ENCODE results near the gene HHAT.
A peak's percentile ranks its signal among the peaks of the same experiment; 100 is the strongest.

HHAT gene

DNA sequence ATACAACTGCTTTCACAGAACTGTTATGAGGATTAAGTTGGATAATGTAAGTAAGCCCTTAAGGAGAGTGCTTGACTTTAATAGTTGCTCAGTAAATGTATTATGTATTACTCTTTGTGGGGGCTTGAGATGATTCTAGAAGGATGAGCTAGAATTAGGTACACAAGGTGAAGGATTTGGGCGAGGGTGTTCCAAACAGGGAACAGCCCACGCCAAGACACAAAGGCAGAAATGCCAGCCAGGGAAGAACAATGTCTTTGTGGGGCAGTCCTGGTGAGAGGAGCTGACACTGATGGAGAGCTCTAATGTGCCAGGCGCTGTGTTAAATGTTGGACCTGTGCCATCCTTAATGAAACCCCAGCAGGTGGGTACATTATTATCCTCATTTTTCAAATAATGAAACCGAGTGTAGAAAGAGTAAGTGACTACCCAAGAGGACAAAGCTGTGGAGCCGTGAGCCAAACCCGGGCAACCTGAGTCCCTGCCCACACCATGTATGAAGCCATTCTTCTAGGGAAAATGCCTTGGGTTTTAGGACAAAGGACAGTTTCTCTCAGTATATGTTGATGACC lies 362.4 kb downstream of the HHAT start:
- no peak for DNase-seq

- peak in 1 of 2 experiments; percentile 23 for DNase-seq
Measured at GRCh38 chr1:210692796-210693195, 364.1 kb downstream of the HHAT start.

DNA sequence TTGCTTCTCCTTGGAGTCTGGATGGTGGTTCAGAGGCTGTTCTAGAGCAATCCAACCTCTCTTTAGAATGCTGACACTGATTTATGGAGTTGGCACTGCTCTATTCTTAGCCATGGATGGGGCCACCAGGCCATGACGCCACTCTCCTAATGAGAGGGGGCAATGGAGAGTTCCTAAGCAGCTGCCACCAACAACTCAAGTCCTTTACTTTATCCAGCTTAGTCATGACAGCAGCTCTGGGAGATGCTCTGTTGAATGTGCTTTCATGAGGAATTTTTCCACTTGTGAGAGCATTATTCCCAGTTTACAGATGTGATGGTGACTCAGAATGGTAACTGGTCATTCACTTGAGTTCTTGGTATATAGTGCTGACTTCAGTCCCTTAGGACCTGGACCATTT lies 366.3 kb downstream of the HHAT start:
- no peak for DNase-seq

- no peak for DNase-seq
Measured at GRCh38 chr1:210696709-210697108, 368.0 kb downstream of the HHAT start.

GRCh38 chr1:210697185-210697584 lies 368.5 kb downstream of the HHAT start:
- DNase-seq = no peak

DNA sequence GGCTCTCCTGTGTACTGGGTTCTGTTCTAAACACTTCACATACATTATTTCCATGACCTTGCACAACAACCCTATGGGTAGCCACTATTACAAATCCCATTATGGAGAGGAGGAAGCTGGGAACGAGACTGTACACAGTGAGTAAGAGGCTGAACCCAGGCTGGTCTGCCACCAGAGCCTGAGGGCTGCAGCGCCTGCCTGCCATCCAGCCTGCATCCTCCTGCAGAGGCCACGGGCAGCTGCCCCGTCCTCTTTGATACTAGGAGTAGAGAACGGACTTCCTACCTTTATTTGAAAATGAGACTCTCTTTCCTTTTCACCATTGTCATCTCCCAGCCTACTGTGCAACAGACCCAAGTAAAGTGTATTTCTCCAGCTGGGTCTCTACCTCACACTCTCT lies 370.0 kb downstream of the HHAT start:
- no peak for DNase-seq

GRCh38 chr1:210700083-210700482 lies 371.4 kb downstream of the HHAT start:
- no peak for DNase-seq

GRCh38 chr1:210700511-210700910 lies 371.8 kb downstream of the HHAT start:
- no peak for DNase-seq

DNA sequence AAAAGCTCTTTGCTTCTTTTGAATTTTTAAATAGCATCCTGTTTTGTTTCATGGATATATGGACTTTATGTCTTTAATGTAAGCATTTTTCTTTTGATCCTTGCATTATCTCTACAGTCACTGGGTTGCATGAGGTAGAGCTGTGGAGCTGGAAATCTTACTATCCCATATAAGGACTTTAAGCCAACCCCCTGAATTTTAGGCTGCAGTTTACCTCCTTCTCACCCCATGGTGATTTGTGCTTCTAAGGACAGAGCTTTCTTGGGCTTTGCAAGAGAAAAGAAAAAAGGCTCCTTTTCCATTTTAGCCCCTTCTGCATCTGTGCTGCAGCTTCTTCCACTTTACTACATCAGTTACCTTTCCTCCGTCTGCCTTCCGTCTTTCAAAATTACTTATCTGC lies 373.8 kb downstream of the HHAT start:
- DNase-seq = no peak

- no peak for DNase-seq
Measured at GRCh38 chr1:210703593-210703992, 374.9 kb downstream of the HHAT start.

- DNase-seq = no peak
Measured at GRCh38 chr1:210705086-210705485, 376.4 kb downstream of the HHAT start.

- no peak for DNase-seq
Measured at GRCh38 chr1:210706246-210706645, 377.5 kb downstream of the HHAT start.

GRCh38 chr1:210707300-210708240 lies 378.9 kb downstream of the HHAT start:
- DNase-seq = no peak

DNA sequence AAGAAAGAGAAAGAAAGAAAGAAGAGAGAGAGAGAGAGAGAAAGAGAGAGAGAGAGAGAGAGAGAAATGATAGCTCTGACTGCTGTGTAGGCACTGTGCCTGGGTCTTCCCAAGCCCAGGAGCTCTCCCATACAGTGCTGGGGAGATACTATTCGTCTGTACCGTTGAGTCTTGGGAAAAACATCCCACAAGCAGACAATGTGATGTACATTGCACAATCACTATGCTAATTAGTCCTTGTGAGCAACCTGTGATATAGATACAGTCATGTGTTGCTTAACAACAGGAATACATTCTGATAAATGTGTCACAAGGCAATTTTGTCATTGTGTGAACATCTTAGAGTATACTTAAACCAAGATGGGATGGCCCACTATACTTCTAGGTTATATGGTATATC lies 381.0 kb downstream of the HHAT start:
- DNase-seq = no peak

GRCh38 chr1:210711825-210712612 lies 383.3 kb downstream of the HHAT start:
- no peak for DNase-seq

GRCh38 chr1:210715072-210715471 lies 386.4 kb downstream of the HHAT start:
- DNase-seq = no peak

DNA sequence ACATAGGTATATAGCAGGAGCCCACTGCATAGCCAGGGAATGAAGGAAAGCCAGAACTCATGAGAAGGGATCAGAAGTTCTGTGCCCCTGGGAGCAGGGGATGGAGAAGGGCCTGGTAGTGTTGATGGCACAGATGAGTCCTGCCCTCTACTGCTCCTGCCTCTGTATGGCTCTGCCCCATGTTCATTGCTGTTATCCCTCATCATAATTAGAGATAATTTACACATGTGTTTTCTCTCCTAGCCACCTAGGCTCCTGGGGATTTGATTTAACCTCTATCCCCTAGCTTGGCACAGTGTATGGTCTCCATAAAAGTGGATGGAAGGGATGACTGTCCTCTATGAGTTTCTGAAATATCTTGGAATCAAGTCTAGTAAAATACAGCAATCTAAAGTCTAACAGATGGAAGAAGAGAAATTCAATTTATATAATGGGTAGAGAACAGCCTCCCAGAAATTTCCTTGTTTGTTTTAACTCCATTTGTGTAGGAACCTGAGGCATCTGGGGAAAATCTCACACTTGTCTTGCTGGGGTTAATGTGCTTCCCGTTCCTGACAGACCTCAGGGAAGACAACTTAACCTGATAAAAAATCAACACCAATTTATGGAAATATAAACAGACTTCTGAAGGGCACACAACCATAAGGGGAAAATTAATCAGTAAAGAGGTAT lies 393.8 kb downstream of the HHAT start:
- no peak for DNase-seq

DNA sequence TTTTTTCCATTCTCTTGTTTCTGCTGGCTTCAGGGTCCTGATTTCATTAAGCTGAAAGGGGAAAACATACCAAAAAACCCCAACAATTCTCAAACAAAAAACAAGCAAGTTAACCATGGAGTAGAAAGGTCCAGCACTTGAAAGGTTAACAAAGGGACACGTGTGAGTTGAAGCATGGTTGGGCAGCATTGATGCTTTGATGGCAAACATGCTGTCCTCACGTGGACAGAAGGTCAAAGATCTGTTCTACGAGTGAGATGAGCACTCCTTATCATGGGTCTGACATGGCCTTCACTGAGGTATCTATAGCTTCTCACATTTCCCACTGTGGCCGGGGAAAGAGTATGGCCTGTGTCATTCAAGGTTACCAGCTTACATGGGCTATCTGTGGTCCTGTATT lies 394.9 kb downstream of the HHAT start:
- no peak for DNase-seq

DNA sequence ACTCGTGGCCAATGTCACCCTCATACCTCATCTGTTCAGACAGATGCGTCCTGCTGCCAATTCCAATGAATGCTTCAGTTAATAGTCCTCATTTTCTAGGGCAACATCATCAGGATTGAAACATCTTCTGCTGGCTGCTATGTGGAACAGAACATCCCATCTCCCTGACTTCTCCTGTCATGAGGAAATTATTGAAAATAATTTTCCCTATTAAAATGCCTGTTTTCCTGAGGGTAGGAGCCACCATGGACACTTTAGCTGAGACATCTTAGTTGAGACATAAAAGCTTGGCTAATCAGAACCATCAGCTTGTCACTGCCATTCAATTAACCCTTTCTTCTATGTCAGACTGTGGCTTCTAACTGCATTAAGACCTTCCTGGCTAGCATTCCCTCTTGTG lies 396.1 kb downstream of the HHAT start:
- no peak for DNase-seq
